SK-N-SH treated with all-trans-retinoic acid at 6 μM for 48 hours (cell line): ENCODE results near the gene ACACB.

Source experiments
- CSDC2 ChIP-seq: fragments of 250-450 bp; sonication (Bioruptor Pico); IDR thresholded peaks from 2 replicates; pipeline ENCODE4 v1.5.0; 2020; ENCODE audit warnings: mild to moderate bottlenecking, moderate library complexity
- POU6F1 ChIP-seq: fragments of 250-450 bp; sonication (Bioruptor Pico); IDR thresholded peaks from 2 replicates; pipeline ENCODE4 v1.8.0; 2021; ENCODE audit warnings: low read depth, mild to moderate bottlenecking, moderate library complexity, borderline replicate concordance
- RARB ChIP-seq: fragments of 250-450 bp; sonication (Bioruptor Pico); IDR thresholded peaks from 2 replicates; pipeline ENCODE4 v1.8.0; 2021; ENCODE audit warnings: mild to moderate bottlenecking, moderate library complexity

- TF ChIP-seq POU6F1 (CRISPR knock-in tag) (no peak), CSDC2 (CRISPR knock-in tag) (no peak), RARB (CRISPR knock-in tag) (no peak)
These were observed 192.4 kb downstream of the ACACB start, which contains the start of gene FOXN4 for GRCh38 chr12:109308534-109309380.
